Stimulated activated memory B cell treated with anti-CD40 and anti-IgM and Interleukin-4, amounts not matched to agents 10 μg/mL and 1 μg/mL and 100 μg/mL, for 72 hours (primary cell): ENCODE results near the gene CENPN.
A peak's percentile ranks its signal among the peaks of the same experiment; 100 is the strongest.

Source experiments
- ATAC-seq: fragments of 150-1000 bp; cut with Tn5 transposase; 2 replicates; pipeline ENCODE4 v1.10.0; 2021
- H3K27ac Mint-ChIP-seq: one replicate; pipeline ENCODE4 v1.8.0; 2022; ENCODE audit warnings: mild to moderate bottlenecking, mixed read lengths
- H3K27me3 Mint-ChIP-seq: one replicate; pipeline ENCODE4 v1.8.0; 2022; ENCODE audit warnings: mixed read lengths
- H3K36me3 Mint-ChIP-seq: one replicate; pipeline ENCODE4 v1.8.0; 2022; ENCODE audit warnings: mixed read lengths
- H3K4me1 Mint-ChIP-seq: one replicate; pipeline ENCODE4 v1.8.0; 2022; ENCODE audit warnings: mixed read lengths
- H3K4me3 Mint-ChIP-seq: one replicate; pipeline ENCODE4 v1.8.0; 2022; ENCODE audit warnings: mild to moderate bottlenecking, moderate library complexity, mixed read lengths
- H3K9me3 Mint-ChIP-seq: one replicate; pipeline ENCODE4 v1.8.0; 2022; ENCODE audit warnings: mixed read lengths

CENPN gene, protein sequence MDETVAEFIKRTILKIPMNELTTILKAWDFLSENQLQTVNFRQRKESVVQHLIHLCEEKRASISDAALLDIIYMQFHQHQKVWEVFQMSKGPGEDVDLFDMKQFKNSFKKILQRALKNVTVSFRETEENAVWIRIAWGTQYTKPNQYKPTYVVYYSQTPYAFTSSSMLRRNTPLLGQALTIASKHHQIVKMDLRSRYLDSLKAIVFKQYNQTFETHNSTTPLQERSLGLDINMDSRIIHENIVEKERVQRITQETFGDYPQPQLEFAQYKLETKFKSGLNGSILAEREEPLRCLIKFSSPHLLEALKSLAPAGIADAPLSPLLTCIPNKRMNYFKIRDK

DNA sequence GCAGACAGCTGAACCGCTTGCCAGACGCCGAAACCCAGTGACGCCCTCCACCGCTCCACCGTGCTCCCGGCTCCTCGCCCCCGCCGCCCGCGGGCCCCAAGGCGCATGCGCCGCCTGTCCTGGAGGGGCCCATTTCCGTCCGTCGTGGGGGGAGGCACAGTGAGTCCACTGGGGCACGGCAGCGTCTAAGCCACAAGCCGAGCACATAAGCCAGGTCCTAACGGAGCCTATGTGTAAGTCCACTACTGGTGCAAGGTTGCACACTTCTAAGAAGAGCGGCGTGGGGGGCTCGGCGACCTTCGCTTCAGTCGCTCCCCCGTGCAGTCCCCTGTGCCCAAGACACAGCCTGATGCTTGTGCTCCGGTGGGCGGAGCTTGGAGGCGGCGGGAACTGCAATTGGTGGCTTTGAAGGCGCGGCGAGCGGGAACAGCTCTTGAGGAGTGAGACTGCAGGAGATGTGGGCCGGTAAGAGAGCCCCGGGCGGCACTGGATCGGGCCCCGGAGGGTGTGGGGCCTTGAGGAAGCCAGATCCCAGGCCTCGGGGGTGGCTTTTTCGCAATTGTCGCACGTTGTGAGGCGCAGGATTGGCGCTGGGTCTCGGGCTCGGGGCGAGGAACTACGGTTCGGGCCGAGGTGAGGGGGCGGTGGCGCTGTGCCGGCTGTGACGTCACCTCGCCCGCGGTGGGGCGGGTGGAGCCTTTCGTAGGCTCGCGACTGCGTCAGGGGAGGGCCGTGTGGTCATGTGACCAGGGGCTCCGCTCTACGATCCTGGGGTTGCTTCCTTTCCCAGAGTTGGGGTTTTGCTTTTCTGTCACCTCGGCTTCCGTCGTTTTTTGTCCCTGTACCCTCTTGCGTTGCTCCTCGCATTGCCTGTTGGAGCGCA is at the start of gene CENPN, which contains the start of gene CMC2:
Gene CENPN, plus strand, starts transcription at position 402 of the 883 bp plus-strand sequence. CDS start 4,726 bp downstream, outside the sequence.
Gene CMC2, minus strand, starts transcription at position 73 of the 883 bp plus-strand sequence. CDS start 9,491 bp downstream, outside the sequence.
- no peaks in the 10 kb centered on the region for H3K27me3 Mint-ChIP-seq
- H3K27ac Mint-ChIP-seq = peak within 1 kb of the TSS; percentile 99
- no peaks in the 10 kb centered on the region for H3K9me3 Mint-ChIP-seq
- peaks cover 45% of the 10 kb centered on the region for H3K4me1 Mint-ChIP-seq
- ATAC-seq = peak; percentile 95
- peak within 1 kb of the TSS; percentile 99 for H3K4me3 Mint-ChIP-seq
- H3K36me3 Mint-ChIP-seq = peaks cover 8% of the 10 kb centered on the region

DNA sequence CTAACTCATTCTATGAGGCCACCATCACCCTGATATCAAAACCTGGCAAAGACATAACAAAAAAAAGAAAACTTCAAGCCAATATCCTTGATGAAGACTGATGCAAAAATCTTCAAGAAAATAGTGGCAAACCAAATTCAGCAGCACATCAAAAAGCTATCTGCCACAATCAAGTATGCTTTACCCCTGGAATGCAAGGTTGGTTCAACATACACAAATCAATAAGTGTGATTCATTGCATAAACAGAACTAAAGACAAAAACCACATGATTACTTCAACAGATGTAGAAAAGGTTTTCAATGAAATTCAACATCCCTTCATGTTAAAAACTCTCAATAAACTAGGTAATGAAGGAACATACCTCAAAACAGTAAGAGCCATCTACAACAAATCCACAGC is 48.7 kb upstream of the CENPN start:
- no peak for ATAC-seq
- no peaks in the 10 kb centered on the region for H3K4me1 Mint-ChIP-seq
- H3K9me3 Mint-ChIP-seq = peaks cover 46% of the 10 kb centered on the region
- H3K27me3 Mint-ChIP-seq = no peaks in the 10 kb centered on the region
- H3K4me3 Mint-ChIP-seq = no peak overlapping the region
- peaks cover 30% of the 10 kb centered on the region for H3K36me3 Mint-ChIP-seq
- no peak overlapping the region for H3K27ac Mint-ChIP-seq

DNA sequence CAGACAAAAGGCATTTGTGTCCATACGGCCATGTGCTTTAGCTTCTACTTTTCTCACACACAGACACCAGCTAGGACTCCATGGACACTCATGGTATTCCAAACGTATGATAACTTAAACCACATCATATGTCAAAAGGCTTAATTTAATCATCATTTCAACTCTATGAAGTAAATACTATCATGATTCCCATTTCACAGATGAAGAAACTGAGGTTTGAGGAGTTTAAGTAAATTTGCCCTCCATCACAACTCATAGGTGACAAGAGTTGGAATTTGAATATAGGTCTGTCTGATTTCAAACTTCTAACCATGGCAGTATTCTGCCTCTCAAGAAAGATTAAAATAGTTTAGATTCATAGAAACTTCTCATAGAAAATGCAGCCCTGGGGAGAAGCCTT is 44.1 kb upstream of the CENPN start:
- Mint-ChIP-seq H3K4me3 (no peak overlapping the region), H3K27ac (no peak overlapping the region), H3K36me3 (peaks cover 24% of the 10 kb centered on the region), H3K9me3 (peaks cover 25% of the 10 kb centered on the region), H3K27me3 (no peaks in the 10 kb centered on the region), H3K4me1 (no peaks in the 10 kb centered on the region)
- ATAC-seq = no peak

DNA sequence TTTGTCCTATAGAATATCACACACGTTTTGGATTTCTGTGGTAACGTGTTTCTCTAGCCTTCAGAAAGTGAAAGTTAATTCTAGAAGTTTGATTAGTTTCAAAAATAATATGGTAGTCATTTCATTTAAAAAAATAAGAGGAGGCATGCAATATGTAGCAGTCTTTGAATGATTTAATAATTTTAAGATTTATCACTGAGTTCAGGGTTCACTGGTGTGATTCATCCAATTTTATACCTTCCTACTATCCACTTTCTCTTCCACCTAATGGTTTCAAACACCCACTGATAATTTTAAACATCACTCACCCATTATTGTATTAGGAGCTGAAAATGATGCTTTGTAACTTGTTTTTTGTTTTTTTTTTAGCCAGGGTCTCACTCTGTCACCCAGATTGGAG is 42.7 kb upstream of the CENPN start:
- ATAC-seq = no peak
- H3K27ac Mint-ChIP-seq = no peak overlapping the region
- no peaks in the 10 kb centered on the region for H3K4me1 Mint-ChIP-seq
- H3K27me3 Mint-ChIP-seq = no peaks in the 10 kb centered on the region
- H3K9me3 Mint-ChIP-seq = peaks cover 15% of the 10 kb centered on the region
- no peak overlapping the region for H3K4me3 Mint-ChIP-seq
- peaks cover 31% of the 10 kb centered on the region for H3K36me3 Mint-ChIP-seq

DNA sequence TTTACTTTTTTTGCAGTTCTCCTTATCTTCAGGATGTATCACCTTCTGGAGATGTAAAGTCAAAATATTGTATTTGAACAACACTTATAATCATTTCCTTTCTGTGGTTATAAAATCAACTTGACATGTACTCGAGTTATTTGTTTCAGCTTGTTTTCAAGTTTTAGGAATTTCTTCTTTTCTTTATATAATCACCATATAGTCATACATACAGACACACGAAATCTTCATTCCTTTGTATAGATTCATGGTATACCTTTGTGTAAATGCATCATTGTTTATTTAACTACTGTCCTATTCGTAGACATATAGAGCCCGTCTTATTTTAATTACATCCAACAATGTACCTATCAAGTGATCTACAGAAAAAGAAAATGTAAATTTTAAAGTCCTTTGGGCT is 40.4 kb upstream of the CENPN start:
- Mint-ChIP-seq H3K9me3 (peaks cover 2% of the 10 kb centered on the region), H3K36me3 (peaks cover 21% of the 10 kb centered on the region), H3K4me1 (no peaks in the 10 kb centered on the region), H3K27ac (no peak overlapping the region), H3K27me3 (no peaks in the 10 kb centered on the region), H3K4me3 (no peak overlapping the region)
- no peak for ATAC-seq

DNA sequence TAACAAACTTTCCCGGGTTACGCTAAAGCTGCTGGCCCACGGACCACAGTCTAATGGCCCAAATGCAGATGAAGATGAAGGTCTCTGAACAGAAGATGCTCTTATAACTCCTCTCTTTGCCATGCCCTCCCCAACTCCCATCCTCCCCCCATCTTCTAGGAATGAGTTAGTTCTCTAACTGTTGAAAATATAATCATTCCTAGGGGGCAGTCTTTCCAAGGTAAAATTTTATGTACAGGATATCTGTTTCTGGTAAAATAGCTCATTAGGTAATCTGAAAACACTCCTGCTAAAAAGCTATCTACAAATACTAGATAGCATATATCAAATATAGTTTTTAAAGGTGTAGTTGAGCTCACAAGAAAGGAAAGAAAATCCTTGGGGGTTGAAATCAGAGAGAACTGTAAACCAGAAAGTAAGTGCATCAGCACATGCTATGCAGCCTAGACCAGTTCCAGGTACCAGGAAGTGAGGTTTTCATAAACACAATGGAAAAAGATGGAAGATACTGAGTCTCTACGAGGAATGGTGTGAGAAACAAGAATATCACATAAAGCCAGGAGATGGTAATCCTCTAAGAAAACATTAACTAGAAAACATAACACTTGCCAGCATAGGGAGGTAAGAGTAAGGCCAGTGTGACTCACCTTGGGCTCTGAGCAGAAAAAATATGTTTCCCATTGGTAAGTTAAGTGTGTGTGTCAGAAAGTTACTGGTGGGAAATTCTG is 38.5 kb upstream of the CENPN start:
- ATAC-seq = no peak
- no peaks in the 10 kb centered on the region for H3K9me3 Mint-ChIP-seq
- H3K27me3 Mint-ChIP-seq = no peaks in the 10 kb centered on the region
- no peak overlapping the region for H3K27ac Mint-ChIP-seq
- no peak overlapping the region for H3K4me3 Mint-ChIP-seq
- no peaks in the 10 kb centered on the region for H3K4me1 Mint-ChIP-seq
- peaks cover 32% of the 10 kb centered on the region for H3K36me3 Mint-ChIP-seq

DNA sequence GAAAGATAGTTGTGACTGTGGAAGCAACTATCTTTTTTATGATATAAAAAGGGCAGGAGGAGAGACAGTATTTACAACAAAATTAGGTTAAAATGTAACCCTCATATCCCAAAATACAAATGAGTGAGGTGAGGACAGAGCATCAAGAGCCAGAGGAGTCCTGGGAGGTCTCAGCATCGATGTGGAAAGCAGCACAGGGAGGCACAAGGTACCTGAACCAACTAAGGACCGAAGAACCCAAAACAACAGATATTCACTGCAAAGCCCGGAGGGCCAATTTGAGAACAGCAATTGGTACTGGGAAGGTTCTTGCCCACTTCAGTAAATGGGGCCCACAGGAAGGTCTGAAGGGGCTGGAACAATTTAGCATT is 37.9 kb upstream of the CENPN start:
- H3K4me3 Mint-ChIP-seq = no peak overlapping the region
- no peaks in the 10 kb centered on the region for H3K27me3 Mint-ChIP-seq
- H3K4me1 Mint-ChIP-seq = no peaks in the 10 kb centered on the region
- no peak overlapping the region for H3K27ac Mint-ChIP-seq
- peaks cover 38% of the 10 kb centered on the region for H3K36me3 Mint-ChIP-seq
- no peaks in the 10 kb centered on the region for H3K9me3 Mint-ChIP-seq
- ATAC-seq = no peak

DNA sequence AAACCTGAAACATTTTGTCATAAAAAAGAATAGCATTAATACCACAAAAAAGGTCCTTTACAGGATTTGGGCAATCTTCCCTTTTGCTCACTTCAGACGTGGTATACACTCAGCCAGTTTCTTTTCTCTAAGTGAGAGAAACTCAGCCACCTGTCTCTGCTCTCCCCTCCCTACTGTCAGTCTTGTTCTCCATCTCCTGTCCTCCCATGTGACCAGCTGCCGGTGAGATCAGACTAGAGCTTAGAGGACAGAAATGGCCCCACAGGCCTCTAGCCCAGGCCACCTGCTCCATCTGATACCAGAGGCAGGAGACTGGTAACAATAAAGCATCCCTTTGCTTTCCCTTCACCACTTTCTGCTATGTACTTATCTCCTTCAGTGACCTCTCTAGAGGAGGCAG is 35.2 kb upstream of the CENPN start:
- no peaks in the 10 kb centered on the region for H3K9me3 Mint-ChIP-seq
- H3K36me3 Mint-ChIP-seq = peaks cover 51% of the 10 kb centered on the region
- H3K4me3 Mint-ChIP-seq = no peak overlapping the region
- H3K27me3 Mint-ChIP-seq = no peaks in the 10 kb centered on the region
- H3K27ac Mint-ChIP-seq = no peak overlapping the region
- no peaks in the 10 kb centered on the region for H3K4me1 Mint-ChIP-seq
- ATAC-seq = no peak

DNA sequence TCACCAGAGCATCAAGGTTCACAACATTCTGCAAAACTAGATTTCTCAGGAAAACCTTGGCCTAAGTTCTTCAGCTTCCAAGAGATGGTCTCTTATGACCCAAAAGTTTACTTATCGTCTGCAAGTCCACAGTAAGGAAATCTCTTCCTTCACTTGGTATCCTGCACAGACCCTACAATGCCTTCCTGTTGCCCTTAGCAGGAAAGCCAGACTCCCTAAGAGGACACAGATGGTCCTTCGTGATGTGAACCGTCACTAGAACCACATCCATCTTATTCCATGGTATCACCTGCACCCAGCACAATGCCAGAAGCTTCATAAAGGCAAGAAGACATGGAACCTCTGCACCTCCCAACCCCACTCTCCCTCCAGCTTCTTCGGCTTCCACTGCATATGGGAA is 34.4 kb upstream of the CENPN start:
- Mint-ChIP-seq H3K9me3 (no peaks in the 10 kb centered on the region), H3K36me3 (peaks cover 56% of the 10 kb centered on the region), H3K4me3 (no peak overlapping the region), H3K27me3 (no peaks in the 10 kb centered on the region), H3K27ac (no peak overlapping the region), H3K4me1 (no peaks in the 10 kb centered on the region)
- no peak for ATAC-seq

DNA sequence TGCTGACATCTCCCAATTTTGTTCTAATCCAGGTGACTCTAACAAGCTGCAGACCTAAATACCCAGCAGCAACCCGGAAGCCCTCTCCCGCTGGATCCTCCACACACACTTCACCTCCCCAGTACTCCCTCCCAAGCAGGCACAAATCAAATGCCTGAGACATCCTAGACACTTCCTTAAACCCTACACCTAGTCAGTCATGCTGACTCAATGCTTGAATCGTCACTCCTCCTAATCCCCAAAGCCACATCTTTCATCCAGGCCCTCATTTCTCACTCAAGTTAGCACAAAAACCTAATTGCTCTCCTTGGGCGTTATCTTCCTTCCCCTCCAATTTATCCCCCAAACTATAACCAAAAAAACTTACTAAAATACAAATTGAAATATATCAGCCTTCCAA is 33.0 kb upstream of the CENPN start:
- H3K27ac Mint-ChIP-seq = no peak overlapping the region
- peaks cover 61% of the 10 kb centered on the region for H3K36me3 Mint-ChIP-seq
- no peaks in the 10 kb centered on the region for H3K9me3 Mint-ChIP-seq
- H3K4me3 Mint-ChIP-seq = no peak overlapping the region
- ATAC-seq = no peak
- H3K27me3 Mint-ChIP-seq = no peaks in the 10 kb centered on the region
- no peaks in the 10 kb centered on the region for H3K4me1 Mint-ChIP-seq

DNA sequence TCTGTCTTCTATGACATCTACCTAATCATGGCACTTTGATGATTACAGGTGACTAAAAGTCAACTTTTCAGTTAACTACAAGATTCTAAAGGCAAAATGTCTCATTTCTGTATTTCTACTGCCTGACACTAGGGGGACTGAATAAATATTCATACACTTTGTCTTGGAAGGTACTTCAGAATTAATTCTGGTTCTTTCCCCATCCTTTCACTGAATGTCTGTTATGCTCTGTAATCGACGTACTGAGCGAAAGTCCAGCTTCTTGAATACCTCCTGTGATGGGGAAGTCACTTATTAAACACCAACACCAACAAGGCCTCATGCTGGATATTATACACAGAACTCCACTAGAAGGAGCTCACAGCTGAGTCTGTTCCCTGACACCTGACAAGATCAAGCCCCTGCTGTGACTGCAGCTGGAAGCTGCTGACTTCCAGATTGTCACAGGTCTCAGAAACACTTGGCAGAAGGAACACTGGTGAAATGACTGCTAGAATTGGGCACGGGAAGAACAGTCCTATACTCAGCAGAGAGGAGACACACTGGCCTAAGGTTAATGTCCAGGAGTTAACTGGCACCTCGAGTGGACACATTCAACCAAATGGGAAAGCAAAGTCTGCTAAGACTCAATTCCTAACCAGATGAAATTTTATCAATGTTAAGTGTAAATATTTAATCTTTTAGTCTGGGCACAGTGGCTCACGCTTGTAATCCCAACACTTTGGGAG is 32.2 kb upstream of the CENPN start:
- no peak for ATAC-seq
- Mint-ChIP-seq H3K36me3 (peaks cover 60% of the 10 kb centered on the region), H3K27me3 (no peaks in the 10 kb centered on the region), H3K4me3 (no peak overlapping the region), H3K27ac (no peak overlapping the region), H3K9me3 (no peaks in the 10 kb centered on the region), H3K4me1 (no peaks in the 10 kb centered on the region)

DNA sequence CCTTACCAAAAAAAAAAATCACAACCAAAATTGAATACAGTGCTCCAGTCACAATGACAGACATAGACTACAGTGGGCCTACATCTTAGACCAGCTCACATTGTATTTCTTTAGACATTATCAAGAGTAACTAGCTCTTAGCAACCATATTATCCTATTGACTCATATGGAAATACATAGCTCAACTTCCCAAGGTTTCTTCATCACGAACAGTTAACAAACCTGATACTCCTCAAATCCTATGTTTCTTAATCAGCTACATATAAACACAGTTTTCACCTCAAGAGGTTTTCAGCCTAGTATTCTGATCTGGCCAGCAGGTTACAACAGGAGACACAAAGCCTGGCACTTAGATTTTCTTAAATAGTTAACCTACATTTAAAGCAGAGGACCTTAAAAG is 30.1 kb upstream of the CENPN start:
- no peak for ATAC-seq
- Mint-ChIP-seq H3K27me3 (no peaks in the 10 kb centered on the region), H3K4me3 (no peak overlapping the region), H3K27ac (no peak overlapping the region), H3K9me3 (no peaks in the 10 kb centered on the region), H3K36me3 (peaks cover 58% of the 10 kb centered on the region), H3K4me1 (no peaks in the 10 kb centered on the region)

DNA sequence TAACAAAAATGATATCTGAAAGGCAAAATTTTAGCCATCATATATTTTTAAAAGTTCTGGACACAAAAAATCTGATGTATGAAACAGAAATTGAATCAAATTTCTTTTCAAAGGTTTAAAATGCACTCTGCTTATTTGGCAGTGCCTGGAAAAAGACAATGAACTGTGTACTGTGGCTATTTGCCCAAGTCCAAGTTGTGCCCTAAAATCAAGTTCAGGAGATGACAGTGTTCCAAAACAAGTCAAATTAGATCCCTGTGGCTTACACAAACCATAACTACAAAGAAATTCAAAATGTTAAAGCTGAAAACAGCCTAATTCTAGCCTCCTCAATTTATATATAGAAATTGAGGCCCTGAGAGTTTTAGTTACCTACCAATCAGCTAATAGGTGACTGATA is 25.9 kb upstream of the CENPN start:
- Mint-ChIP-seq H3K27ac (no peak overlapping the region), H3K4me3 (no peak overlapping the region), H3K9me3 (no peaks in the 10 kb centered on the region), H3K36me3 (peaks cover 39% of the 10 kb centered on the region), H3K27me3 (no peaks in the 10 kb centered on the region), H3K4me1 (peaks cover 8% of the 10 kb centered on the region)
- no peak for ATAC-seq

DNA sequence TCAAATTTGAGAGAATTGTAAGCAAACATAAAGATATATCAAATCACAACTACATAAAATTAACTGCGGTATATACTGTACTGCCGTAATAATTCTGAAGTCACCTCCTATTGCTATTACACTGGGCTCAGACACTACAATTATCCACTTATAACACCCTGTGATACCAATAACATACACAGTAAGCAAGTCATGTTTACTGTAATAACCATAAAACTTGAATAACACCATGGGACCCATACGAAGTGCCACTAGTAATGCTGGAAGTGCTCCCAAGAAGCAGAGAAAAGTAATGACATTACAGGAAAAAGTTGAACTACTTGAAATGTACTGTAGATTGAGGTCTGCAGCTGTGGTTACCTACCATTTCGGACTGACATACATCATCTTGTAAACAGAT is 24.4 kb upstream of the CENPN start:
- Mint-ChIP-seq H3K27me3 (no peaks in the 10 kb centered on the region), H3K36me3 (peaks cover 44% of the 10 kb centered on the region), H3K4me3 (no peak overlapping the region), H3K4me1 (peaks cover 19% of the 10 kb centered on the region), H3K9me3 (no peaks in the 10 kb centered on the region), H3K27ac (no peak overlapping the region)
- ATAC-seq = no peak
